ENCODE results near the gene IL20RA. TPM values are rescaled to one million over a fixed set of nuclear protein-coding genes. Genes with fewer than 3 reads are reported as not detected.

The IL20RA gene
- total RNA-seq, 4 donors from 2014 or later, result 0.27 to 8.1 (median 2.6) TPM

GRCh38 chr6:136990754-136991153, 54.0 kb downstream of the IL20RA start:
- Histone ChIP-seq H3K4me3 (replicated peaks in 1 of 3) (no peak overlapping the region), H3K36me3 (no peaks in the 10 kb centered on the region), H3K9me3 (no peaks in the 10 kb centered on the region), H3K4me1 (peaks cover 0 to 8% of the 10 kb centered on the region in 2 donors), H3K27me3 (no peaks in the 10 kb centered on the region), H3K27ac (no peak overlapping the region)
- no peak for DNase-seq
- intact Hi-C loops (cut with DNase I), result no loop called here
- WGBS, 2 donors, result 89% methylated on average over 3 of the region's 3 CpGs
- TF ChIP-seq, protein P1, sequence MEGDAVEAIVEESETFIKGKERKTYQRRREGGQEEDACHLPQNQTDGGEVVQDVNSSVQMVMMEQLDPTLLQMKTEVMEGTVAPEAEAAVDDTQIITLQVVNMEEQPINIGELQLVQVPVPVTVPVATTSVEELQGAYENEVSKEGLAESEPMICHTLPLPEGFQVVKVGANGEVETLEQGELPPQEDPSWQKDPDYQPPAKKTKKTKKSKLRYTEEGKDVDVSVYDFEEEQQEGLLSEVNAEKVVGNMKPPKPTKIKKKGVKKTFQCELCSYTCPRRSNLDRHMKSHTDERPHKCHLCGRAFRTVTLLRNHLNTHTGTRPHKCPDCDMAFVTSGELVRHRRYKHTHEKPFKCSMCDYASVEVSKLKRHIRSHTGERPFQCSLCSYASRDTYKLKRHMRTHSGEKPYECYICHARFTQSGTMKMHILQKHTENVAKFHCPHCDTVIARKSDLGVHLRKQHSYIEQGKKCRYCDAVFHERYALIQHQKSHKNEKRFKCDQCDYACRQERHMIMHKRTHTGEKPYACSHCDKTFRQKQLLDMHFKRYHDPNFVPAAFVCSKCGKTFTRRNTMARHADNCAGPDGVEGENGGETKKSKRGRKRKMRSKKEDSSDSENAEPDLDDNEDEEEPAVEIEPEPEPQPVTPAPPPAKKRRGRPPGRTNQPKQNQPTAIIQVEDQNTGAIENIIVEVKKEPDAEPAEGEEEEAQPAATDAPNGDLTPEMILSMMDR (IDR thresholded peaks at IDR 0.05), result no peak
- no peak for TF ChIP-seq POLR2A (IDR thresholded peaks at IDR 0.05)

- Histone ChIP-seq H3K36me3 (no peaks in the 10 kb centered on the region), H3K4me1 (peaks cover 0 to 8% of the 10 kb centered on the region in 2 donors), H3K9me3 (no peaks in the 10 kb centered on the region), H3K27me3 (no peaks in the 10 kb centered on the region), H3K27ac (no peak overlapping the region), H3K4me3 (replicated peaks in 1 of 3) (peak overlapping the region in 2 of 3 donors; percentile 6 to 25)
- DNase-seq, result no peak
- intact Hi-C loops (cut with DNase I), result no loop called here
- WGBS, 2 donors, result 42 to 43% methylated on average over 4 of the region's 4 CpGs
- no peak for TF ChIP-seq POLR2A (IDR thresholded peaks at IDR 0.05)
- TF ChIP-seq, protein P1 (IDR thresholded peaks at IDR 0.05), result no peak
Observed at GRCh38 chr6:136990242-136990578, 54.6 kb downstream of the IL20RA start.

DNA sequence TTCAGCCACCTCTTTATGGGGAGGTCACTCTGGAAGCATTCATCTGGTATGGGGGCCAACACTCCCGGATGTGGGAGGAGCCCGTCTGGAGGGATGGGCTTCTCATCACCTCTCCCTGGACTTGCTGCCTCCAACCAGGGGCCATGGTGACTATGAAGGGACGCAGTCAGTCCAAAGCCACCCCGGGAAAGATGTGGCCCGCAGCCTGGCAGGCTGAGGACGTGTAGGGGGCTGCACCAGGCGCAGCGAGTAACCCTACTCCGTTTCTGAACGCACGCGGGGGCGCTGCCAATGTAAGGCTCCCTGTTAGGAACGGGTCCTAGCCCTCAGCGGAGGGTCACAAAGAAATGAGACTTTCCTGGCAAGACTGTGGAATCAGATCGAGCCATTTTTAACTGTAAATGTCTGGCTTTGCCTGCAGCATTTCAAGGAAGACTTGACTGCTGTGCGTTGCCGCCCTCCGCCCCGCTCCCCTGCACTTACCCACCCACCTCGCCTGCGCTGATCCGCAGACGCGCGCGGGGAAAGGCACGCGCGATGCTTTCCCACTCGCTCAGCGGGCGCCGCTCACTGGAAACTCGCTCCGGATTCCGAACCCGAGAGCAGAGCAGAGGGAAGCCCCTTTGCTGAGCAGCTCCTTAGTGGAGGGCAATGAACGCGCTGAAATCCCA, 55.1 kb downstream of the IL20RA start:
- DNase-seq, result peak; percentile 5
- Histone ChIP-seq H3K9me3 (no peaks in the 10 kb centered on the region), H3K36me3 (no peaks in the 10 kb centered on the region), H3K27me3 (no peaks in the 10 kb centered on the region), H3K4me3 (replicated peaks in 1 of 3) (peak overlapping the region in 2 of 3 donors; percentile 6 to 25), H3K27ac (no peak overlapping the region), H3K4me1 (peaks cover 0 to 8% of the 10 kb centered on the region in 2 donors)
- TF ChIP-seq POLR2A (IDR thresholded peaks at IDR 0.05), result no peak
- TF ChIP-seq, protein P1 (IDR thresholded peaks at IDR 0.05), result no peak
- intact Hi-C loops (cut with DNase I), result no loop called here
- 0 to 2% methylated on average over 5 to 17 of the region's 40 CpGs for WGBS, 2 donors

GRCh38 chr6:136987526-136987925, 57.2 kb downstream of the IL20RA start:
- intact Hi-C loops (cut with DNase I), result no loop called here
- H3K36me3 ChIP-seq, result no peaks in the 10 kb centered on the region
- no peak overlapping the region for H3K27ac ChIP-seq
- no peak for TF ChIP-seq POLR2A (IDR thresholded peaks at IDR 0.05)
- TF ChIP-seq, protein P1 (IDR thresholded peaks at IDR 0.05), result no peak
- no peak overlapping the region for H3K4me3 ChIP-seq (replicated peaks in 1 of 3)
- 78 to 80% methylated on average over 4 of the region's 4 CpGs for WGBS, 2 donors
- no peaks in the 10 kb centered on the region for H3K27me3 ChIP-seq
- peaks cover 0 to 8% of the 10 kb centered on the region in 2 donors for H3K4me1 ChIP-seq
- DNase-seq, result no peak
- no peaks in the 10 kb centered on the region for H3K9me3 ChIP-seq

DNA sequence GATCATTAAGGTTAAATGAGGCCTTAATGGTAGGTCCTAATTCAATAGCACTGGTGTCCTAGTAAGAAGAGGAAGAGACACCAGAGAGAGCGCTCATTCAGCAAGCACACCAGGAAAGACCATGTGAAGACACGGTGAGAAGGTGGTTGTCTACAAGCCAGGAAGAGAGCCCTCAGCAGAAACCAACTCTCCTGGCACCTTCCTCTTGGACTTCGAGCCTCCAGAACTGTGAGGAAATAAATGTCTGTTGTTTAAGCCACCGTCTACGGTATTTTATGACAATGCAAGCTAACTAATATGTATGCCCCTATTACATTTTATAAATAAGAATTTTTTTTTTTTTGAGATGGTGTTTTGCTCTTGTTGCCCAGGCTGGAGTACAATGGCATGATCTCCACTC, 59.3 kb downstream of the IL20RA start:
- H3K27me3 ChIP-seq, result no peaks in the 10 kb centered on the region
- H3K27ac ChIP-seq, result no peak overlapping the region
- no peak for TF ChIP-seq POLR2A (IDR thresholded peaks at IDR 0.05)
- TF ChIP-seq, protein P1 (IDR thresholded peaks at IDR 0.05), result no peak
- peaks cover 0 to 8% of the 10 kb centered on the region in 2 donors for H3K4me1 ChIP-seq
- intact Hi-C loops (cut with DNase I), result no loop called here
- DNase-seq, result no peak
- H3K4me3 ChIP-seq (replicated peaks in 1 of 3), result no peak overlapping the region
- no peaks in the 10 kb centered on the region for H3K36me3 ChIP-seq
- WGBS, 2 donors, result 93 to 95% methylated on average over 5 of the region's 5 CpGs
- H3K9me3 ChIP-seq, result no peaks in the 10 kb centered on the region

Measured in thyroid gland (tissue), 4 donors.